Keratinocyte (primary cell): Measurements from ENCODE around the gene SMAD7. TPM values are rescaled to one million over a fixed set of nuclear protein-coding genes. Genes with fewer than 3 reads are reported as not detected.

Experiments
- DNase-seq: peaks from one replicate; pipeline ENCODE4 v3.0.0-alpha.2; 2011; ENCODE audit warnings: low read depth, missing footprints, low spot score
- FAIRE-seq: peaks from 2 replicates; lab custom pipeline; 2011; peaks lifted over from hg19 to GRCh38; lab: Jason Lieb, UNC
- H2AFZ ChIP-seq: 2 replicates; pipeline ENCODE4 v1.6.0; 2012; ENCODE audit warnings: low read length, control low read depth, inconsistent platforms; ENCODE audit not compliant: control insufficient read depth
- H3K27ac ChIP-seq: 2 replicates; pipeline ENCODE4 v1.5.1; 2011; ENCODE audit warnings: low read length; ENCODE audit not compliant: control insufficient read depth, insufficient read depth
- H3K27me3 ChIP-seq: 3 replicates; pipeline ENCODE4 v1.6.0; 2011; ENCODE audit warnings: low read length; ENCODE audit not compliant: control insufficient read depth, insufficient read depth; ENCODE audit errors: extremely low read depth
- H3K36me3 ChIP-seq, 2 experiments: 2 replicates in 1 of 2; 3 replicates in 1 of 2; pipeline ENCODE4 v1.5.1; 2011; ENCODE audit warnings: low read length in 2 of 2, mild to moderate bottlenecking in 1 of 2; ENCODE audit not compliant: control insufficient read depth in 2 of 2, insufficient read depth in 2 of 2; ENCODE audit errors: extremely low read depth in 1 of 2
- H3K4me1 ChIP-seq: 3 replicates; pipeline ENCODE4 v1.5.1; 2011; ENCODE audit warnings: low read length; ENCODE audit not compliant: control insufficient read depth, insufficient read depth; ENCODE audit errors: extremely low read depth
- H3K4me2 ChIP-seq: 3 replicates; pipeline ENCODE4 v1.6.0; 2011; ENCODE audit warnings: low read depth, low read length; ENCODE audit not compliant: control insufficient read depth, insufficient read depth; ENCODE audit errors: extremely low read depth
- H3K4me3 ChIP-seq, 3 experiments: fragments of 200-600 bp in 1 of 3; sonication (generic) in 1 of 3; 2 replicates in 2 of 3; 3 replicates in 1 of 3; pipeline ENCODE4 v1.5.1; 2011 to 2016; ENCODE audit warnings: low read length in 3 of 3, mild to moderate bottlenecking in 3 of 3, control low read depth in 2 of 3, inconsistent platforms in 1 of 3, low read depth in 1 of 3, mixed read lengths in 1 of 3, mixed run types in 1 of 3, moderate library complexity in 1 of 3; ENCODE audit not compliant: control insufficient read depth in 2 of 3, insufficient read depth in 2 of 3; ENCODE audit errors: extremely low read depth in 1 of 3
- H3K79me2 ChIP-seq: 2 replicates; pipeline ENCODE4 v1.6.0; 2012; ENCODE audit warnings: low read length; ENCODE audit not compliant: control insufficient read depth, insufficient read depth
- H3K9ac ChIP-seq: 3 replicates; pipeline ENCODE4 v1.6.0; 2011; ENCODE audit warnings: low read length; ENCODE audit not compliant: control insufficient read depth, insufficient read depth; ENCODE audit errors: extremely low read depth
- H3K9me1 ChIP-seq: 3 replicates; pipeline ENCODE4 v1.6.0; 2011; ENCODE audit warnings: low read length; ENCODE audit not compliant: control insufficient read depth, insufficient read depth; ENCODE audit errors: extremely low read depth
- H3K9me3 ChIP-seq: 2 replicates; pipeline ENCODE4 v1.5.1; 2012; ENCODE audit warnings: low read depth, low read length; ENCODE audit not compliant: control insufficient read depth
- H4K20me1 ChIP-seq: 3 replicates; pipeline ENCODE4 v1.6.0; 2011; ENCODE audit warnings: low read length; ENCODE audit not compliant: control insufficient read depth, insufficient read depth; ENCODE audit errors: extremely low read depth
- CTCF ChIP-seq, 3 experiments: IDR thresholded peaks in 1 of 3; conservative IDR thresholded peaks in 1 of 3; optimal IDR thresholded peaks in 1 of 3; 2 replicates in 2 of 3; 3 replicates in 1 of 3; pipeline versions ENCODE3 to v1.5.1; 2011; ENCODE audit warnings: low read length in 3 of 3, mild to moderate bottlenecking in 3 of 3, moderate library complexity in 2 of 3, control low read depth in 1 of 3, inconsistent platforms in 1 of 3; ENCODE audit not compliant: insufficient read depth in 2 of 3; ENCODE audit errors: extremely low read depth in 1 of 3
- EZH2 ChIP-seq: IDR thresholded peaks from one replicate; pipeline ENCODE4 v1.6.1; 2012; ENCODE audit warnings: inconsistent platforms, mild to moderate bottlenecking, low read length, moderate library complexity
- dilution Hi-C: fragments of 300-500 bp; cut with MboI; formaldehyde crosslinking; loops from one replicate; pipeline ENCODE4 v1.7.0; 2020; ENCODE audit warnings: low sequenced_read_pairs; ENCODE audit not compliant: extremely low pct_ligation_motif_present
- polyA plus RNA-seq, 5 experiments: library from polyadenylated mRNA; depleted of rRNA in 3 of 5; stranded (reverse) in 3 of 5; stranded (forward) in 1 of 5; unstranded in 1 of 5; fragments of >200 nt; gene quantifications; 1 replicate in 1 of 5; 2 replicates in 3 of 5; 3 replicates in 1 of 5; pipeline versions ENCODE4 v1.2.1 to v1.2.3, GENCODE V29; 2011 to 2012; ENCODE audit warnings: missing spikeins in 2 of 5, low read depth in 1 of 5, low replicate concordance in 1 of 5

SMAD7 gene
- polyA plus RNA-seq, 1 donor (not counting 4 experiments of a cell fraction or from before 2014, with no cell fraction given): 9.5 TPM

GRCh38 chr18:48889115-48889941 is 61.4 kb downstream of the SMAD7 start:
- H4K20me1 ChIP-seq: no peaks in the 10 kb centered on the region
- peaks cover 13% of the 10 kb centered on the region for H3K4me1 ChIP-seq
- H3K4me2 ChIP-seq: no peak overlapping the region
- no peak for TF ChIP-seq EZH2
- TF ChIP-seq CTCF (optimal IDR thresholded peaks at IDR 0.05 in 1 of 3, IDR thresholded peaks at IDR 0.05 in 1 of 3, conservative IDR thresholded peaks at IDR 0.05 in 1 of 3; ENCODE audit: extremely low read depth in 1 of 3, insufficient read depth in 2 of 3, low read length in 3 of 3): no peak
- H3K9me1 ChIP-seq: no peaks in the 10 kb centered on the region
- no peak overlapping the region for H3K4me3 ChIP-seq
- no peaks in the 10 kb centered on the region for H3K27me3 ChIP-seq
- no peaks in the 10 kb centered on the region for H3K79me2 ChIP-seq
- dilution Hi-C loops: no loop called here
- no peak overlapping the region for H3K27ac ChIP-seq
- FAIRE-seq (no peak), DNase-seq (no peak)
- H3K9me3 ChIP-seq: no peaks in the 10 kb centered on the region
- no peak overlapping the region for H2AFZ ChIP-seq
- H3K36me3 ChIP-seq: no peaks in the 10 kb centered on the region
- H3K9ac ChIP-seq: no peak overlapping the region

GRCh38 chr18:48888773-48889080 is 62.0 kb downstream of the SMAD7 start:
- H3K27me3 ChIP-seq: no peaks in the 10 kb centered on the region
- H2AFZ ChIP-seq: no peak overlapping the region
- no peaks in the 10 kb centered on the region for H3K9me3 ChIP-seq
- no peak overlapping the region for H3K4me2 ChIP-seq
- H3K9ac ChIP-seq: no peak overlapping the region
- no peaks in the 10 kb centered on the region for H3K79me2 ChIP-seq
- H3K36me3 ChIP-seq: no peaks in the 10 kb centered on the region
- dilution Hi-C loops: no loop called here
- H3K4me3 ChIP-seq: no peak overlapping the region
- DNase-seq (no peak), FAIRE-seq (no peak)
- H4K20me1 ChIP-seq: no peaks in the 10 kb centered on the region
- H3K9me1 ChIP-seq: no peaks in the 10 kb centered on the region
- no peak for TF ChIP-seq EZH2
- no peak for TF ChIP-seq CTCF (optimal IDR thresholded peaks at IDR 0.05 in 1 of 3, IDR thresholded peaks at IDR 0.05 in 1 of 3, conservative IDR thresholded peaks at IDR 0.05 in 1 of 3; ENCODE audit: extremely low read depth in 1 of 3, insufficient read depth in 2 of 3, low read length in 3 of 3)
- no peak overlapping the region for H3K27ac ChIP-seq
- peaks cover 13% of the 10 kb centered on the region for H3K4me1 ChIP-seq
